Caco-2 (cell line): ENCODE results near the gene LRP6. TPM values are rescaled to one million over a fixed set of nuclear protein-coding genes. Genes with fewer than 3 reads are reported as not detected.

Source experiments
- BruUV-seq: library from RNA; stranded (reverse); fragments of 400-500 nt; replicated peaks from 2 replicates; lab custom pipeline; 2021; lab: Mats Ljungman, UMichigan
- CTCF ChIA-PET: fragments of 300-600 bp; sonication (Branson Sonifier 250); formaldehyde crosslinking; loops from one replicate; lab custom pipeline; 2022; ENCODE audit warnings: antibody characterized with exemption; lab: Charles Lee
- POLR2A ChIA-PET: fragments of 300-600 bp; sonication (Branson Sonifier 250); formaldehyde crosslinking; loops from one replicate; lab custom pipeline; 2022; ENCODE audit warnings: antibody characterized with exemption; lab: Charles Lee
- DNase-seq, 2 experiments: peaks; one replicate each; pipeline versions ENCODE4 v3.0.0 to v3.0.0-alpha.2; 2020 to 2022
- H3K27me3 ChIP-seq: replicated peaks from 2 replicates; pipeline ENCODE4 v1.6.0; 2011; ENCODE audit warnings: low read length; ENCODE audit not compliant: control insufficient read depth, insufficient read depth
- H3K36me3 ChIP-seq: 2 replicates; pipeline ENCODE4 v1.5.1; 2011; ENCODE audit warnings: low read length; ENCODE audit not compliant: control insufficient read depth, insufficient read depth
- H3K4me1 ChIP-seq: fragments of 250-450 bp; sonication (Bioruptor Pico); 2 replicates; pipeline ENCODE4 v1.5.1; 2020; ENCODE audit warnings: mild to moderate bottlenecking
- H3K4me3 ChIP-seq: 2 replicates; pipeline ENCODE4 v1.5.1; 2011; ENCODE audit warnings: low read depth, mild to moderate bottlenecking, control low read depth, low read length
- H3K9me3 ChIP-seq: fragments of 250-450 bp; sonication (Bioruptor Pico); 2 replicates; pipeline ENCODE4 v1.5.1; 2020; ENCODE audit warnings: mild to moderate bottlenecking, moderate library complexity
- H3K27ac Mint-ChIP-seq: one replicate; pipeline ENCODE4 v1.8.0; 2022; ENCODE audit warnings: mixed read lengths; ENCODE audit not compliant: unreplicated experiment
- H3K27me3 Mint-ChIP-seq: one replicate; pipeline ENCODE4 v1.8.0; 2022; ENCODE audit warnings: mixed read lengths; ENCODE audit not compliant: insufficient read depth, unreplicated experiment
- H3K36me3 Mint-ChIP-seq: one replicate; pipeline ENCODE4 v1.8.0; 2022; ENCODE audit warnings: mild to moderate bottlenecking, mixed read lengths; ENCODE audit not compliant: insufficient read depth, unreplicated experiment
- H3K4me1 Mint-ChIP-seq: one replicate; pipeline ENCODE4 v1.8.0; 2022; ENCODE audit warnings: low read depth, mixed read lengths; ENCODE audit not compliant: unreplicated experiment
- H3K4me3 Mint-ChIP-seq: one replicate; pipeline ENCODE4 v1.8.0; 2022; ENCODE audit warnings: mild to moderate bottlenecking, moderate library complexity, mixed read lengths; ENCODE audit not compliant: unreplicated experiment
- H3K9me3 Mint-ChIP-seq: one replicate; pipeline ENCODE4 v1.8.0; 2022; ENCODE audit warnings: mixed read lengths; ENCODE audit not compliant: unreplicated experiment
- intact Hi-C: fragments of 100-400 bp; cut with micrococcal nuclease; formaldehyde crosslinking; loops from one replicate; pipeline ENCODE4 v1.10.0; 2022; ENCODE audit not compliant: unreplicated experiment
- total RNA-seq: library from RNA; stranded (reverse); gene quantifications from 2 replicates; pipeline ENCODE4 v1.2.3, GENCODE V29; 2022
- TF ChIP-seq, protein P1 (sequence below), 2 experiments: fragments of 200-600 bp in 1 of 2; IDR thresholded peaks; 1 replicate in 1 of 2; 2 replicates in 1 of 2; pipeline versions ENCODE4 v1.5.1 to v1.8.0; 2011 to 2022; ENCODE audit warnings: antibody characterized with exemption in 1 of 2, control low read depth in 1 of 2, inconsistent platforms in 1 of 2, low read depth in 1 of 2, low read length in 1 of 2, mild to moderate bottlenecking in 1 of 2, moderate library complexity in 1 of 2; ENCODE audit not compliant: insufficient read depth in 1 of 2, severe bottlenecking in 1 of 2, unreplicated experiment in 1 of 2

The LRP6 gene
- total RNA-seq, 1 experiment from 2014 or later = 72.7 TPM

DNA sequence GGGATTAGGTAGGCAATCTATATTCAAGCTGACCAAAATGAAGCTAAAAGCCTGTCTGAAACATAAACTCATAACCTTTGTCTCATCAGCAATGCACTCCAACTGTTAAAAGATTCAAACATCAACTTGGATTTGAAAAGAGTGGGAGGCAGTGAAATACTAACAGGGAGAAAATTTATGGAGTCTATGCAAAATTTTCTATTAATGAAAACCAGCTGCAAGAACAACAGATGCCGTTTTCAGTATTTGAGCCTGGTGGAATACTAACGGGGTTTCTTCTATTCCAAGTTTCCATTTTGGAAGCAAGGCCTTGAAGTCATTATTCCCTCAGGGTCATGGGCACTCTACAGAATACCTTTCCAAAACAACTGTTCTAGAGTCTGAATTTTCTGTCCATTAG is 88.3 kb downstream of the LRP6 start:
- ChIA-PET CTCF (no interaction called here), POLR2A (no interaction called here)
- Mint-ChIP-seq H3K27ac (no peak overlapping the region), H3K4me1 (no peaks in the 10 kb centered on the region), H3K9me3 (no peaks in the 10 kb centered on the region), H3K36me3 (peaks cover 23% of the 10 kb centered on the region), H3K27me3 (no peaks in the 10 kb centered on the region), H3K4me3 (no peak overlapping the region)
- no TSS peak for BruUV-seq
- Histone ChIP-seq H3K4me3 (no peak overlapping the region), H3K36me3 (peaks cover 1% of the 10 kb centered on the region; the same call in 1 of the 2 replicates), H3K27me3 (no peaks in the 10 kb centered on the region), H3K4me1 (no peaks in the 10 kb centered on the region), H3K9me3 (no peaks in the 10 kb centered on the region)
- TF ChIP-seq, protein P1, sequence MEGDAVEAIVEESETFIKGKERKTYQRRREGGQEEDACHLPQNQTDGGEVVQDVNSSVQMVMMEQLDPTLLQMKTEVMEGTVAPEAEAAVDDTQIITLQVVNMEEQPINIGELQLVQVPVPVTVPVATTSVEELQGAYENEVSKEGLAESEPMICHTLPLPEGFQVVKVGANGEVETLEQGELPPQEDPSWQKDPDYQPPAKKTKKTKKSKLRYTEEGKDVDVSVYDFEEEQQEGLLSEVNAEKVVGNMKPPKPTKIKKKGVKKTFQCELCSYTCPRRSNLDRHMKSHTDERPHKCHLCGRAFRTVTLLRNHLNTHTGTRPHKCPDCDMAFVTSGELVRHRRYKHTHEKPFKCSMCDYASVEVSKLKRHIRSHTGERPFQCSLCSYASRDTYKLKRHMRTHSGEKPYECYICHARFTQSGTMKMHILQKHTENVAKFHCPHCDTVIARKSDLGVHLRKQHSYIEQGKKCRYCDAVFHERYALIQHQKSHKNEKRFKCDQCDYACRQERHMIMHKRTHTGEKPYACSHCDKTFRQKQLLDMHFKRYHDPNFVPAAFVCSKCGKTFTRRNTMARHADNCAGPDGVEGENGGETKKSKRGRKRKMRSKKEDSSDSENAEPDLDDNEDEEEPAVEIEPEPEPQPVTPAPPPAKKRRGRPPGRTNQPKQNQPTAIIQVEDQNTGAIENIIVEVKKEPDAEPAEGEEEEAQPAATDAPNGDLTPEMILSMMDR (IDR thresholded peaks at IDR 0.05; ENCODE audit: insufficient read depth in 1 of 2, low read depth in 1 of 2, low read length in 1 of 2, severe bottlenecking in 1 of 2, unreplicated experiment in 1 of 2) = no peak
- intact Hi-C loops = no loop called here
- DNase-seq = no peak

DNA sequence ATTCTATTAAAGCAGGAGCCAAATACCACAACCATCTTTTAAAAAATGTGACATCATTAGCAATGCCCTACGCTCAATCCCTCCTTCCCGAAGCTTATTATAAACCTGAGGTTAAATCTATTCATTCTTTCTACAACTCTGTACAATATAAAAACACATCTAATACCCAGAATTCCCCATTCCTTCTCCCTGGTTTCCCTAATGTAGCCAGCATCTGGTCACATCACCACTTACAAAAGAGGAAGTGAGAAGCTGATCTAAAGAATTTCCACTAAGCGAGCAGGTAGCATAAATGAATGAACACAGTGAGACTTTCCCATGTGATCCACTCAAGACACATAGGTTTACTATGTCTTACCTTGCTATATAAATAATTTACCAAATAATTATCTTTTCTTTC is 90.4 kb downstream of the LRP6 start:
- TF ChIP-seq, protein P1 (IDR thresholded peaks at IDR 0.05; ENCODE audit: insufficient read depth in 1 of 2, low read depth in 1 of 2, low read length in 1 of 2, severe bottlenecking in 1 of 2, unreplicated experiment in 1 of 2) = no peak
- Mint-ChIP-seq H3K4me1 (no peaks in the 10 kb centered on the region), H3K36me3 (peaks cover 29% of the 10 kb centered on the region)

DNA sequence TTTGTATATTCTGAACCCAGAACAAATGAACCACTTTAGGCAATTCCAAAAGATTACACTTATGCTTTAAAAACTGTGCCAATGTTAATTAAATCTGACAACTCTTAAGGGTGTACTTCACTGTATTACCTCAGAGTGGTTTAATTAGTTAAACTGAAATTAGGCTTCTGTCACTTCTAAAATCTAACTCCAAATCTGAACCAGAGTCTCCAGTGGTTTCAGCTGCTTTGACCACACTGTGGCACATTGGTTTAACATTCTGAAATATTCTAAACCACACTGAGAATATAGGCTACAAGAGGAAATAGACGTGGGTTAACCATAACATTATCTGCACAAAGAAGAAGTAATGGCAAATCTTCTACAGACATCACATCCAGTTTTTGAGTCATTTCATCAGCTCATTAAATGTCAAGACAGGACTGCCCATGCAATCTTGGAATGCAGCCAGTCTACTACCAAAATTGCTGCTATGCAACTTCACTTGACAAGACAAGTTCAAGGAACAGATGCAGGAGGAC is 94.8 kb downstream of the LRP6 start:
- CTCF ChIA-PET = interaction anchor here (0.7 kb wide), 1 partner anchor 54 kb away, joined by 3 read pairs; no protein-coding TSS in a partner anchor

More for the DNA sequence above, 90.4 kb downstream of the LRP6 start:
- Histone ChIP-seq H3K27me3 (no peaks in the 10 kb centered on the region), H3K4me1 (no peaks in the 10 kb centered on the region), H3K4me3 (no peak overlapping the region), H3K36me3 (peaks cover 1% of the 10 kb centered on the region; the same call in 1 of the 2 replicates), H3K9me3 (no peaks in the 10 kb centered on the region)
- intact Hi-C loops = no loop called here
- no TSS peak for BruUV-seq
- DNase-seq = no peak
- ChIA-PET CTCF (interaction anchor here (0.6 kb wide), 1 partner anchor 134 kb away, joined by 3 read pairs; no protein-coding TSS in a partner anchor), POLR2A (no interaction called here)
- H3K27ac Mint-ChIP-seq = no peak overlapping the region
- no peaks in the 10 kb centered on the region for H3K9me3 Mint-ChIP-seq
- no peaks in the 10 kb centered on the region for H3K27me3 Mint-ChIP-seq
- no peak overlapping the region for H3K4me3 Mint-ChIP-seq

More for the DNA sequence above, 94.8 kb downstream of the LRP6 start:
- Mint-ChIP-seq H3K4me3 (no peak overlapping the region), H3K4me1 (peaks cover 10% of the 10 kb centered on the region), H3K36me3 (peaks cover 9% of the 10 kb centered on the region), H3K9me3 (no peaks in the 10 kb centered on the region), H3K27me3 (no peaks in the 10 kb centered on the region), H3K27ac (no peak overlapping the region)
- Histone ChIP-seq H3K4me1 (no peaks in the 10 kb centered on the region), H3K27me3 (no peaks in the 10 kb centered on the region), H3K9me3 (no peaks in the 10 kb centered on the region), H3K36me3 (0 out of 2 replicates have a peak, but pooled peaks cover 1% of the 10 kb centered on the region), H3K4me3 (no peak overlapping the region)
- BruUV-seq = no TSS peak
- no peak for DNase-seq
- POLR2A ChIA-PET = no interaction called here
- intact Hi-C loops = loop anchor here (5.0 kb wide), 1 partner anchor 95 kb away; the partner anchor contains the start of gene LRP6
- TF ChIP-seq, protein P1 (IDR thresholded peaks at IDR 0.05; ENCODE audit: insufficient read depth in 1 of 2, low read depth in 1 of 2, low read length in 1 of 2, severe bottlenecking in 1 of 2, unreplicated experiment in 1 of 2) = no peak
